A549 (cell line): Measurements from ENCODE around the gene S100A13.

Experiments
- JUN ChIP-seq, 2 experiments: fragments of >200 bp; sonication (Bioruptor Twin); formaldehyde crosslinking; IDR thresholded peaks; 2 replicates in 1 of 2; 3 replicates in 1 of 2; pipeline ENCODE4 v1.6.1; 2016 to 2017
- POLR2A ChIP-seq: IDR thresholded peaks from 2 replicates; pipeline ENCODE4 v1.6.1; 2012; ENCODE audit warnings: mild to moderate bottlenecking, low read length
- RCOR1 ChIP-seq: fragments of 150-350 bp; IDR thresholded peaks from 2 replicates; pipeline ENCODE4 v1.6.1; 2014; ENCODE audit warnings: antibody characterized with exemption, low read length, low read depth
- RFX5 ChIP-seq: fragments of 450-650 bp; IDR thresholded peaks from 2 replicates; pipeline ENCODE4 v1.7.1; 2014; ENCODE audit warnings: antibody characterized with exemption, mild to moderate bottlenecking, moderate library complexity
- SMC3 ChIP-seq: fragments of >200 bp; sonication (Bioruptor Twin); formaldehyde crosslinking; IDR thresholded peaks from 3 replicates; pipeline ENCODE4 v1.6.1; 2018; ENCODE audit warnings: inconsistent platforms
- TF ChIP-seq, protein P1 (sequence below): fragments of 200-600 bp; sonication (generic); IDR thresholded peaks from 2 replicates; pipeline ENCODE4 v1.6.1; 2016; ENCODE audit warnings: antibody characterized with exemption, mild to moderate bottlenecking, moderate library complexity
- TF ChIP-seq, protein P2 (sequence below): fragments of >200 bp; sonication (Bioruptor Twin); formaldehyde crosslinking; IDR thresholded peaks from 3 replicates; pipeline ENCODE4 v1.5.1; 2016

DNA sequence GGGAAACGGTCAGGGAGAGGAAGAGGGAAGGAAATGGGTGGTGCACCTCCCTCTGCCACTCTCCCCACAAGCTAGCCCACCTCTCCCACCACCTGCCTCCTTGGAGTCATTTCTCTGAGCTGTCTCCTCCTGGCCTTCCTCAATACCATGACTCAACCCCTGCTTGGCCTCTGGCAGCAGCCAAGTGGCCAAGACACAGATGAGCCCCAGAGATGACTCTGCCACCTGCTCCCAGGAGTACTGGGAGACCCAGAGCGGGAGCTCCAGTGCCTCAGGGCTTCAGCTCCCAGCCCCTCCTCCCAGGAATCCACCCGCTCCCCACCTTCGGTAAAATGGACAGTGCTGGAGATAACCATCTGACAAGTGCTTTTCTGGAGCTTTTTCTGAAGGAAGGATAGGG lies 17.0 kb downstream of the S100A13 start:
- TF ChIP-seq, protein P1, sequence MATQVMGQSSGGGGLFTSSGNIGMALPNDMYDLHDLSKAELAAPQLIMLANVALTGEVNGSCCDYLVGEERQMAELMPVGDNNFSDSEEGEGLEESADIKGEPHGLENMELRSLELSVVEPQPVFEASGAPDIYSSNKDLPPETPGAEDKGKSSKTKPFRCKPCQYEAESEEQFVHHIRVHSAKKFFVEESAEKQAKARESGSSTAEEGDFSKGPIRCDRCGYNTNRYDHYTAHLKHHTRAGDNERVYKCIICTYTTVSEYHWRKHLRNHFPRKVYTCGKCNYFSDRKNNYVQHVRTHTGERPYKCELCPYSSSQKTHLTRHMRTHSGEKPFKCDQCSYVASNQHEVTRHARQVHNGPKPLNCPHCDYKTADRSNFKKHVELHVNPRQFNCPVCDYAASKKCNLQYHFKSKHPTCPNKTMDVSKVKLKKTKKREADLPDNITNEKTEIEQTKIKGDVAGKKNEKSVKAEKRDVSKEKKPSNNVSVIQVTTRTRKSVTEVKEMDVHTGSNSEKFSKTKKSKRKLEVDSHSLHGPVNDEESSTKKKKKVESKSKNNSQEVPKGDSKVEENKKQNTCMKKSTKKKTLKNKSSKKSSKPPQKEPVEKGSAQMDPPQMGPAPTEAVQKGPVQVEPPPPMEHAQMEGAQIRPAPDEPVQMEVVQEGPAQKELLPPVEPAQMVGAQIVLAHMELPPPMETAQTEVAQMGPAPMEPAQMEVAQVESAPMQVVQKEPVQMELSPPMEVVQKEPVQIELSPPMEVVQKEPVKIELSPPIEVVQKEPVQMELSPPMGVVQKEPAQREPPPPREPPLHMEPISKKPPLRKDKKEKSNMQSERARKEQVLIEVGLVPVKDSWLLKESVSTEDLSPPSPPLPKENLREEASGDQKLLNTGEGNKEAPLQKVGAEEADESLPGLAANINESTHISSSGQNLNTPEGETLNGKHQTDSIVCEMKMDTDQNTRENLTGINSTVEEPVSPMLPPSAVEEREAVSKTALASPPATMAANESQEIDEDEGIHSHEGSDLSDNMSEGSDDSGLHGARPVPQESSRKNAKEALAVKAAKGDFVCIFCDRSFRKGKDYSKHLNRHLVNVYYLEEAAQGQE = no peak
- TF ChIP-seq RCOR1 (no peak), JUN (IDR thresholded peaks at IDR 0.05) (no peak), POLR2A (no peak), SMC3 (no peak), RFX5 (no peak)
- TF ChIP-seq, protein P2, sequence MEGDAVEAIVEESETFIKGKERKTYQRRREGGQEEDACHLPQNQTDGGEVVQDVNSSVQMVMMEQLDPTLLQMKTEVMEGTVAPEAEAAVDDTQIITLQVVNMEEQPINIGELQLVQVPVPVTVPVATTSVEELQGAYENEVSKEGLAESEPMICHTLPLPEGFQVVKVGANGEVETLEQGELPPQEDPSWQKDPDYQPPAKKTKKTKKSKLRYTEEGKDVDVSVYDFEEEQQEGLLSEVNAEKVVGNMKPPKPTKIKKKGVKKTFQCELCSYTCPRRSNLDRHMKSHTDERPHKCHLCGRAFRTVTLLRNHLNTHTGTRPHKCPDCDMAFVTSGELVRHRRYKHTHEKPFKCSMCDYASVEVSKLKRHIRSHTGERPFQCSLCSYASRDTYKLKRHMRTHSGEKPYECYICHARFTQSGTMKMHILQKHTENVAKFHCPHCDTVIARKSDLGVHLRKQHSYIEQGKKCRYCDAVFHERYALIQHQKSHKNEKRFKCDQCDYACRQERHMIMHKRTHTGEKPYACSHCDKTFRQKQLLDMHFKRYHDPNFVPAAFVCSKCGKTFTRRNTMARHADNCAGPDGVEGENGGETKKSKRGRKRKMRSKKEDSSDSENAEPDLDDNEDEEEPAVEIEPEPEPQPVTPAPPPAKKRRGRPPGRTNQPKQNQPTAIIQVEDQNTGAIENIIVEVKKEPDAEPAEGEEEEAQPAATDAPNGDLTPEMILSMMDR = no peak
